Measurements from ENCODE around the gene TBC1D17.

Gene TBC1D17

DNA sequence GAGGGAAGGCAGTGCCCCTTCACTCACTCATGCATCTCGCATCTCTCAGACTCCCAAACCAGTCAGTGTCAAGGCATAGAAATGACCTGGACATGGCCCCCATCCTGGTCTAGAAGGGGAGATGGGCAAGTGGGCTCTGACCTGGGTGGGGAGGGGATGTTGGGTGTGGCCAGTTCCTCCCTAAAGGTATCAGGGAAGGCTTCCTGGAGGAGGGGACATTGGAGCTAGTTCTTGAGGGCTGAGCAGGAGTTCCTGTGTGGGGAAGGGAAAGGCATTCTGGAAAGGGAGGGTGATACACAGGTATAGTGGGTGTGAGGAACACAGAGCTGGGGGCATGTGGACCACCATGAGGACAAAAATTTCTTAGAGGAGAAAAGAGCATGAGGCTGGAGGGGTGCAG, 15.2 kb downstream of the TBC1D17 start:
- DNase-seq: no peak
- no peak for TF ChIP-seq POLR2A (IDR thresholded peaks at IDR 0.05; ENCODE audit: low read length)
- no peak for TF ChIP-seq GATA1 (IDR thresholded peaks at IDR 0.05; ENCODE audit: low read depth, low read length)

DNA sequence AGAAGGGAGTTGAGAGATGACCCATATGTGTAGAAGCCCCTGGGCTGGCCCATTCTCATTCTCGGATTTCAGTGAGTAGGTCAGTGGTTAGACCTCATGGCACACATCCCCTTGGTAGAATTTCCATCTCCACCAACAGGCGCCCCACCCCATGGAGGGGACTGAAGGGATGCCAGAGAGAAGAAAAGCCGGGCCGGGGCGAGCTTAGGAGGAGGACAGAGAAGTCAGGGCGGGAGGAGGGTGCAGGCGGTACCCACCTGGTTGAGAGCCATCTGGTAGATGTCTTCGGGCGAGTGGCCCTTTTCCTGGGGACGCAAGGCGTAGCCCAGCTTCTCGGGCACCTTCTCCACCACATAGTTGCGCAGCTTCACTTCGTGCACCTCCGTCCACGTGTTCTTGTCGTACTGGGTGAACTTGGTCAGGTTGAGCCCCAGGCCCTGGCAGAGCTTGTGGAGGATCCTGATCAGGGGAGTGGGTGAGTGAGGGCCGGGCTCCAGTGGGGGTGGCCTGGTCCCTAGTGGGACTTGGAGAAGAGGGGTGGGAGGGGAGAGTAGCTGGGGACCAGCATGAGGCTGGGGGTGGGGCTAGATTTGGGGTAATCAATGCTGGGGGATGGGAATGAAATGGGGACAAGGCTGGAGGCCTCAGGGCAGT, 16.6 kb downstream of the TBC1D17 start:
- TF ChIP-seq POLR2A (IDR thresholded peaks at IDR 0.05; ENCODE audit: low read length): no peak
- no peak for TF ChIP-seq GATA1 (IDR thresholded peaks at IDR 0.05; ENCODE audit: low read depth, low read length)
- DNase-seq: no peak

DNA sequence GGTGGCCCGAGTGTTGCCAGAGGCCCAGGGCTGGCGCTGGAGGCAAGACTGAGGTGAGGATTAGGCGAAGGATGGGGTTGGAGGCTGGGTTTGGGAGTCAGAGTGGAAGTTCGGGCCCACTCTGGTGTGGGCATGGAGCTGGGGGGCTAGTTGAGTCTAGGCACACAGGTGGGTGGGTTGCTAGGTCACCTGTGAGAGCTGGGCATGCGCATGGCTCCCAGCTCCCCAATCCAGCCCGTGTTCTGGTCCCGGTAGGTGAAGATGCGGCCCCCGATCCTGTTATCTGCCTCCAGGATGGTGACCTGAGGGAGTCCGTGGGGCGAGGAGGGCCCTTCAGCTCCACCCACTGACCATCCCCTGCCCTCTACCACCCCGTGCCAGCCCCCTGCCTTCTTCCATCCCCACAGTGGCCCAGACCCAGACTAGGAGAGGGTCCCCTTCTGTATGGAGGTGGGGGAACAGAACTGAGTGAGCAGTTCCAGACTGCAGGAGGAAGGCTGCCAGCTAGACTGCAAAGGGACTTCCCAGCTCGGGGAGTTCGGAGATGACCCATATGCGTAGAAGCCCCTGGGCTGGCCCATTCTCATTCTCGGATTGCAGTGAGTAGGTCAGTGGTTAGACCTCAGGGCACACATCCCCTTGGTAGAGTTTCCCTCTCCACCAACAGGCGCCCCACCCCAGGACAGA, 17.5 kb downstream of the TBC1D17 start:
- DNase-seq: no peak
- TF ChIP-seq GATA1 (IDR thresholded peaks at IDR 0.05; ENCODE audit: low read depth, low read length): no peak
- TF ChIP-seq POLR2A (IDR thresholded peaks at IDR 0.05; ENCODE audit: low read length): no peak

DNA sequence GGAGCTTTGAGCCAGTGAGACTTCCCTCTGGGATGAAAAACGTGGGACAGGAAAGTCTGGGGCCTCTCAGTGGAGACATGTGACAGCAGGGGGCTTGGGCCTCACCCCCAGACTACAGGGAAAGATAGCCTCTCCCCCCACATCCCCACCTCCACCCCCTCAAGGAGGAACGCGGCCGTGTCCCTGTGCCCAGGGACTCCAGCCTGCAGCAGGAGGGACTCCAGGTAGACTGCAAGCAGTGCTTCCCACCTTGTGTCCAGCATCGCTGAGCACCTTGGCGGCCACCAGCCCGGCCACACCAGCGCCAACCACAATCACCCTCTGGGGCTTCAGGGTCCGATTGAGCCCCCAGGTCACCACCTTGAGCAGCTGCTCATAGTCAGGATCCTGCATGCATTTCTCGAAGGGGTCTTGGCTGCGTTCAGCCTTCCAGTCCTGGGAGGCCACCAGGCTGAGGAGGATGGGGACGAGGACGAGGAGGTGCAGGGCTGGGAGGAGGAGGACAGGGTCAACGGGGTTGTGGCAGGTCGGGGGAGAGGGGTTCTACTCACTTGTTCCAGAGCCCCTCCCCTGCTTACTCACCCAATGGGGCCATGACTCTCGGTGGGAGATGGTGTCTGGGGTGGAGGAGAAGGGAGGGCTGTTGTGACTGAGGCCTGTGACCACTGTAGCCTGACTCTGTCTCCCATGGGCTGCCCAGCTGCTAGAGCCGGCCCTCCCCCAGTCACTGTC, 18.2 kb downstream of the TBC1D17 start:
- no peak for DNase-seq
- no peak for TF ChIP-seq GATA1 (IDR thresholded peaks at IDR 0.05; ENCODE audit: low read depth, low read length)
- TF ChIP-seq POLR2A (IDR thresholded peaks at IDR 0.05; ENCODE audit: low read length): no peak

DNA sequence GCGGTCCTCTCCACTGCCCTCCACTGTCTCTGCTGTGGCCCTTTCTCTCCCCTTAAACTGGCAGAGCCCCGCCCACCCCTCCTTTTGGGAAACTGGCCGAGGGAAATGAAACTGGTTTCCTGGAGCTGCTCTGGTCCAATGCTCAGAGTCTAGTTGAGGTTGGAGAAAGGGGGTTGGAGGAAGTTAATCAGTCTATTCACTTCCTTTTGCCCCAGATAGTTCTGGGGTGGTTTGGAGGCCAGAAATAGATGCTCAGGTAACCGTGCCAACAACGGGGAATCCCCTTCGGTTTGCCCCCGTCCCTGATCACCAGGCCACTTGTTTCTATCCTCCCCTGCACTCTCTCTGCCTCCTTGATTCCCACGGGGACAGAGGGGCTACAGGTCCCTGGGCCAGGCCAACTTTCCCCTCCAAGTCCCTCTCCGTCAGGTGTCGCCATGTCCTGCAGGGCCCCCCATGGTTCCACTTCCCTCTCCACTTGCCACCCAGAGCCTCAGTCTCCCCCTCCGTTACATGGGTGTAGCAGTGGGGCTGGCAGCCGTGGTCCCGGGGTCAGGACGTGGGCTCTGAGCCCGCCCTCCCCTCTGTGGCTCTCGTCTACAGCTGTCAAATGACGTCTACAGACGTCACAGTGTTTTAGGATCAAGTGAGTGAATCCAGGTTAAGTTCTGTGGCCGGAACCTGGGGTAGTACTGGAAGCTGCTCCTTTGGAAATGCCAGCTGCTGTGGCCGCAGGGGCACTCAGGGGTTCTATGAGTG, 19.5 kb downstream of the TBC1D17 start, which contains the start of gene IL4I1:
Gene IL4I1, minus strand, starts transcription at position 25 of the 759 bp plus-strand sequence. CDS start 727 bp downstream, outside the sequence.
- no peak for DNase-seq
- no peak for TF ChIP-seq GATA1 (IDR thresholded peaks at IDR 0.05; ENCODE audit: low read depth, low read length)
- TF ChIP-seq POLR2A (IDR thresholded peaks at IDR 0.05; ENCODE audit: low read length): no peak

DNA sequence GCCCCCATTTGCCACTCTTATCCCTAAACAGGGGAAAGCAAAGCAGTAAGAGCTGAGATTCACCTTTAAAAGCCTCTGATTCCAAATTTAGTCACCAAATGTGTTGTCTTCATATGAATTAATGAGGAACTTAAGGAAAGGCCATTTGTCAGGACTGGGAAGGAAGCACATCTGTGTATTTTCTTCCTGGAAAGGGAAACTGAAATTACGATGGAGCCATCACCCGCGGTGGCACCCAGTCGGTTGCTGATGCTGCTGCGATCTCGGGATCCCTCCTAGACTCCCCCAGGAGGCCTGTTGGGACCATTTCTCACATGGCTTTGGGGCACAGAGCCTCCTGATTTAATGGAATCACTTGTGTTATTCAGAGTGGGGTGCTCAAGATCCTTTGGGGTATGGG, 26.6 kb downstream of the TBC1D17 start:
- DNase-seq: no peak

DNA sequence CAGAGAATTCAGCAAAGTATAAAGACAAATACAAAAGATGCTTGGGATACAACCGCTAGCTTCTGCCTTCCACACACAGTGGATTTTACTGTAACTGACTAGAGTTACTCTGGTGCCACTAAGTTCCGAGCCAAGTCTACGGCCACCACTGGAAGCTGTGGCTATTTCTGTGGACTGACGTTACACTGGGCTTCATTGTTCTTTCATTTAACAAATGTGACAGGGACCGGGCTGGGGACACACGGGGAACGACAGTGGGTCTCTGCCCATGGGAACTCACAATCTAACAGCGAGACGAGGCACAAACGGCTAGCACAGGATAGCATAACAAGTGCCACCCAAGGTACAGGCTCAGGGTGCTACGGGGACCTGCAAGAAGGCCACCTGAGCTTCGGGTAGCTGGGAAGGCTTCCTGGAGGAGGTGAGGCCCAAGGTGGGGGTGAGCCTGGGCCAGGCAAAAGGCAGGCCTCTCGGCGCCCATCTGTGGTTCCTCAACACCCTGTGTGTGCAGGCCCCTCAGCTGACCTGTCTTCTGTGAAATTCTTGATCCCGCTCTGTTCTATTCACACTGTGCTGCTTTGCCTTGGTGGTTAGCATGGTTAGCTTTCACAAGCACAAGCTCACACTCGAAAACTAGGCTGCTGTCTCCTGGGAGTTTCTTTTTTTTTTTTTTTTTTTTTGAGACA, 29.5 kb downstream of the TBC1D17 start:
- TF ChIP-seq GATA1 (IDR thresholded peaks at IDR 0.05; ENCODE audit: low read depth, low read length) (no peak), POLR2A (IDR thresholded peaks at IDR 0.05; ENCODE audit: low read length) (no peak)
- no peak for DNase-seq

More for the DNA sequence above, 26.6 kb downstream of the TBC1D17 start:
- TF ChIP-seq GATA1 (IDR thresholded peaks at IDR 0.05; ENCODE audit: low read depth, low read length): no peak
- TF ChIP-seq POLR2A (IDR thresholded peaks at IDR 0.05; ENCODE audit: low read length): no peak

DNA sequence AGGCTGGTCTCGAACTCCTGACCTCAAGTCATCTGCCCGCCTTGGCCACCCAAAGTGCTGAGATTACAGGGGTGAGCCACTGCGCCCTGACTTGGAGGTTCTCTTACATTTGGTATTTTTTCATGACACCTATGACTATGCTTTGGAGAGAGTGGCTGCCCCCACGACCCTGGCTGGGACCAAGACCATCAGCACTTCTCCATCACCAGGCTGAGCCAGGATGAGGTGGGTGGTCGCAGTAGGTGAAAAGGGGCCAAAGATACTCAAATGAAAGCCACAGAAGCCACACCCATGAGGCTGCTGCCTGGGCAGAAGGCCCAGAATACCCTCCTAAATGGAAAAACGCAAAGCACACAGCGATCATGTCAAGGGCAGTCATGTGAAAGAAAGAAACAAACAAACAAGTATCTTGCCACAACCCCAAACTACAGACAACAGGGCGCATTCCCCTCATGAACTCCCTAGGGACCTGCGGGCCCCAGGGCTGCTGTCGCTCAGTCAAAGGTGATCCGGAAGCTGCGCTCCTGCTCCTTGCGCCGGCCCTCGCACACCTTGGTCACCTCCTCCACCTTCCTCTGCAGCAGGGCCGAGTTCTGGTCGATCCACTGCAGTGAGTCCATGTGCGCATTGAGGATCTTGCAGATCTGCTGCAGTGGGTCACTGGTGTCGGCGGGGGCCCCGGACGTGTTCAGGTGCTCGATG, 30.4 kb downstream of the TBC1D17 start:
- TF ChIP-seq GATA1 (IDR thresholded peaks at IDR 0.05; ENCODE audit: low read depth, low read length): no peak
- TF ChIP-seq POLR2A (IDR thresholded peaks at IDR 0.05; ENCODE audit: low read length): no peak
- no peak for DNase-seq

DNA sequence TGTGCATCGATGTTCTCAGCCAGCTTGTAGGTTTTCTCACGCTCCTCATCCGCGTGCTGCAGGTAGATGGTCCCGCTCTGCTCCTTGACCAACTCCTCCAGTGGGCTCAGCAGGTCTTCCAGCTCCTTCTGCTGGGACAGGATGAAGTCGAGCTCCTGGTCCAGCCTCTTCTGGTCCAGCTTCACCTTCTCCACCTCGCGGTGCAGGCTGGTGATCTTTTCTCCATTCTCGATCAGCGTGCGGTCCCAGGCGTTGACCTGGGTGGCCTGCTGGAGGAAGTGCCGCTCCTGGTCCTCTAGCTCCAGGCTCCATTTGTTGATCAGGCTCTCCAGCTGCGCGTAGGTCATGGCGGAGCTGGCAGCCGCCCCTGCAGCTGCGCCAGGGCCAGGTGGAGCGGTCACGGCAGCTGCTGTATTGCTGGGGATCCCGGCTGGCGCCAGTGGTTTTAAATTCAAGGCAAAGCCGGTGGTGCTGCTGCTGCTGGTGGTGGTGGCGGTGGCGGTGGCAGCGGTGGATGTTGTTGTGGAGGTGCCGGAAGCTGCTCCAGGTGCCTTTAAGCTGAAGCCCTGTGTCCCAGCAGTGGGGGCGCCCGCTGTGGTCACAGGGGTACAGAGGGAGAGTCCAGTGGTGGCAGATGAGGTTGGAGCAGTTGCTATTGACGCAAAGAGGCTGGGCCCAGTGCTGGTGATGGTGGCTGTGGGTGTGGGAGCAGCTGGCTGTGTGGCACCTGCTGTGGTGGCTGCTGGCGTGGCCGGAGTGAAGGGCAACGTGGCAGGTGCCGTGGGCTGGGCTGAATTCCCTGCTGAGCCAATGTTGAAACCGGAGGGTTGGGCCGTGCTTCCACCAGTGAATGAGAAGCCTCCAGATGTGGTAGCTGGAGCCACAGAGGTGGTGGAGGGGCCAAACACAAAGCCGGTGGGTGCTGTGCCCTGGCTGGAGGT, 31.2 kb downstream of the TBC1D17 start:
- DNase-seq: no peak
- TF ChIP-seq POLR2A (IDR thresholded peaks at IDR 0.05; ENCODE audit: low read length) (no peak), GATA1 (IDR thresholded peaks at IDR 0.05; ENCODE audit: low read depth, low read length) (no peak)

DNA sequence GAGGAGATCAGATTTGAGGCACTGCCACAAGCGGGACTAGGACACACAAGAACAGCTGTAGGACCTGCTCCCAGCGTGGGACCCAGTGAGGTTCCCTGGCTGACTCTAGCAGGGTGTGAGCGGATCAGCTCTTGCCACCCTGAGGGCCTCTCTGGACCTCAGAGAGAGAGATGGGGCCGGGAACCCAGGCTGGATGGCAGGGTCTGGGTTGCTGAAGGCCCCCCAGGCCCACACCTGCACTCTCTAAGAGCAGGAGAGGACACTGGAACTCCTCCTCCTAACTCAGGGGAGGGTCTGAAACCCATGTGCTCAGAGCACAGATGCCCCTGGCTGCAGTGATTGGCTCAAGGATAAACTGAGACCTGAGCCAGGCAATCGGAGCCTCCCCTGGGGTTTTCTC, 32.7 kb downstream of the TBC1D17 start:
- DNase-seq: no peak
- TF ChIP-seq GATA1 (IDR thresholded peaks at IDR 0.05; ENCODE audit: low read depth, low read length) (no peak), POLR2A (IDR thresholded peaks at IDR 0.05; ENCODE audit: low read length) (no peak)

DNA sequence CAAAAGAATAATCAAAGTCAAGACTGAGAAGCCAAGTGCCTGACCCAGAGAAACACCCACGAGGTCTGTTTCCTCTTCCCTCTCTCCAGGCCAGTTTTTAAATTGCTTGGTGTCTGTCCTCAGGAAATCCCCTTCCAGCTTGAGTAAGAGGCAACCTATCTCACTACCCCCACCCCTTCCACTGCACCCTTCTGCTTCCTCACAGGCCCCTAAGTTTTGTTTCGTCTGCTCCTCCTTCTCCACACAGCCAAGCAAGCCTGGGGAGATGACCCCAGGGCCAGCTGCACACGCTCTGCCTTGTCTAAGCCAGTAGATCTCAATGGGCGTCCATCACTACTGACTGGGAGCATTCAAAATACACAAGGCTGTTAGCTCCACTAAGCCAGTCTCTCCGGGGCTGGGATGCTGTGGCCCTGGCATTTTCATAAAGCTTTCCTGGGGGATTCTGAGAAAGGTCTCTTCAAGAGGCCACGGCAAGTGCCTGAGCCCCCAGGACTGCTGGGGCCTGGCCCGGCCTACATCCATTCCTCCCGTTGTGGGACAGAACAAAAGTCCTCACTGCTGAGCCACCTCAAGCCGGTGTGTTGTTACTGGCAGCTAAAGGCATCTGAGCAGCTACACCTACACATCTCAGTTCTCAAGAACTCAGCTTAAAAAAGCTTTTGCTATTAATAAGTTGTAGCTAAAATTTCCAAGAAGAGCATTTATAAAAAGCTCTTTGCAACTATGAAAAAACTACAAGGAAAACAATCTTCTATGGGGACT, 34.1 kb downstream of the TBC1D17 start:
- TF ChIP-seq GATA1 (IDR thresholded peaks at IDR 0.05; ENCODE audit: low read depth, low read length): no peak
- no peak for TF ChIP-seq POLR2A (IDR thresholded peaks at IDR 0.05; ENCODE audit: low read length)
- DNase-seq: no peak

Data from erythroblast (primary cell).